ENCODE measurements around the gene SEC14L5.

Gene SEC14L5

GRCh38 chr16:5002699-5003143 lies 44.6 kb downstream of the SEC14L5 start:
- CTCF ChIA-PET = no interaction called here
- POLR2A ChIA-PET = no interaction called here
- H3K36me3 ChIP-seq (ENCODE audit: control insufficient read depth in 2 of 2, insufficient read depth in 1 of 2, low read length in 2 of 2) = no peaks in the 10 kb centered on the region
- no peak overlapping the region for H3K27ac ChIP-seq (ENCODE audit: extremely low read depth, low read depth, low read length)
- H3K9me3 ChIP-seq (ENCODE audit: control insufficient read depth, insufficient read depth, low read depth, low read length) = no peaks in the 10 kb centered on the region
- no peak for TF ChIP-seq ZNF138 (tag by site-specific recombination; IDR thresholded peaks at IDR 0.05; ENCODE audit: borderline replicate concordance)
- TF ChIP-seq ZFP3 (tag by site-specific recombination; IDR thresholded peaks at IDR 0.05; ENCODE audit: low read depth) = no peak
- peak; percentile 57; the same call in 1 of the 2 replicates for TF ChIP-seq ZNF768 (tag by site-specific recombination; IDR thresholded peaks at IDR 0.05)
- no peaks in the 10 kb centered on the region for H3K4me1 ChIP-seq (ENCODE audit: control insufficient read depth, insufficient read depth, low read length)
- no peak overlapping the region for H3K4me3 ChIP-seq (ENCODE audit: low read depth, low read length)

GRCh38 chr16:5003211-5003610 lies 45.1 kb downstream of the SEC14L5 start:
- CTCF ChIA-PET = interaction anchor here (0.7 kb wide), 1 partner anchor 9 kb away, joined by 5 read pairs; no protein-coding TSS in a partner anchor
- POLR2A ChIA-PET = no interaction called here
- TF ChIP-seq HOXA7 (CRISPR knock-in tag; IDR thresholded peaks at IDR 0.05; ENCODE audit: borderline replicate concordance) (no peak), ZNF548 (tag by site-specific recombination; IDR thresholded peaks at IDR 0.05) (no peak), OSR2 (tag by site-specific recombination; IDR thresholded peaks at IDR 0.05) (no peak)
- no peaks in the 10 kb centered on the region for H3K36me3 ChIP-seq (ENCODE audit: control insufficient read depth in 2 of 2, insufficient read depth in 1 of 2, low read length in 2 of 2)
- no peak overlapping the region for H3K27ac ChIP-seq (ENCODE audit: extremely low read depth, low read depth, low read length)
- no peaks in the 10 kb centered on the region for H3K9me3 ChIP-seq (ENCODE audit: control insufficient read depth, insufficient read depth, low read depth, low read length)
- H3K4me3 ChIP-seq (ENCODE audit: low read depth, low read length) = no peak overlapping the region
- no peaks in the 10 kb centered on the region for H3K4me1 ChIP-seq (ENCODE audit: control insufficient read depth, insufficient read depth, low read length)

GRCh38 chr16:5003828-5004227 lies 45.7 kb downstream of the SEC14L5 start:
- POLR2A ChIA-PET = no interaction called here
- H3K9me3 ChIP-seq (ENCODE audit: control insufficient read depth, insufficient read depth, low read depth, low read length) = no peaks in the 10 kb centered on the region
- TF ChIP-seq PRDM6 (tag by site-specific recombination; IDR thresholded peaks at IDR 0.05) (no peak), ZNF211 (tag by site-specific recombination; IDR thresholded peaks at IDR 0.05; ENCODE audit: low read depth) (no peak), BCL11B (tag by site-specific recombination; IDR thresholded peaks at IDR 0.05; ENCODE audit: low read depth) (no peak), ZNF623 (tag by site-specific recombination; IDR thresholded peaks at IDR 0.05) (no peak), ZNF580 (tag by site-specific recombination; IDR thresholded peaks at IDR 0.05) (no peak), ZFP3 (tag by site-specific recombination; IDR thresholded peaks at IDR 0.05; ENCODE audit: low read depth) (no peak), HOXA7 (CRISPR knock-in tag; IDR thresholded peaks at IDR 0.05; ENCODE audit: borderline replicate concordance) (no peak), ZNF37A (tag by site-specific recombination; IDR thresholded peaks at IDR 0.05) (no peak), GLI2 (tag by site-specific recombination; IDR thresholded peaks at IDR 0.05; ENCODE audit: borderline replicate concordance, low read depth) (no peak)
- CTCF ChIA-PET = interaction anchor here (0.7 to 1.0 kb wide), 2 partner anchors 9 to 11 kb away, joined by 3 to 5 read pairs; no protein-coding TSS in a partner anchor
- H3K4me1 ChIP-seq (ENCODE audit: control insufficient read depth, insufficient read depth, low read length) = no peaks in the 10 kb centered on the region
- H3K4me3 ChIP-seq (ENCODE audit: low read depth, low read length) = no peak overlapping the region
- no peaks in the 10 kb centered on the region for H3K36me3 ChIP-seq (ENCODE audit: control insufficient read depth in 2 of 2, insufficient read depth in 1 of 2, low read length in 2 of 2)
- no peak overlapping the region for H3K27ac ChIP-seq (ENCODE audit: extremely low read depth, low read depth, low read length)

- ChIA-PET POLR2A (interaction anchor here (0.9 kb wide), 1 partner anchor 30 kb away, joined by 3 read pairs; the partner anchor contains the start of gene NAGPA), CTCF (interaction anchor here (1.0 kb wide), 1 partner anchor 11 kb away, joined by 3 read pairs; no protein-coding TSS in a partner anchor)
- Histone ChIP-seq H3K4me1 (ENCODE audit: control insufficient read depth, insufficient read depth, low read length) (no peaks in the 10 kb centered on the region), H3K4me3 (ENCODE audit: low read depth, low read length) (no peak overlapping the region), H3K9me3 (ENCODE audit: control insufficient read depth, insufficient read depth, low read depth, low read length) (no peaks in the 10 kb centered on the region), H3K27ac (ENCODE audit: extremely low read depth, low read depth, low read length) (no peak overlapping the region), H3K36me3 (ENCODE audit: control insufficient read depth in 2 of 2, insufficient read depth in 1 of 2, low read length in 2 of 2) (no peaks in the 10 kb centered on the region)
- no peak for TF ChIP-seq ZNF341 (tag by site-specific recombination; IDR thresholded peaks at IDR 0.05; ENCODE audit: low read depth)
- no peak for TF ChIP-seq TCF7L2 (IDR thresholded peaks at IDR 0.05; ENCODE audit: borderline replicate concordance, low read depth, low read length)
- TF ChIP-seq, protein P1, sequence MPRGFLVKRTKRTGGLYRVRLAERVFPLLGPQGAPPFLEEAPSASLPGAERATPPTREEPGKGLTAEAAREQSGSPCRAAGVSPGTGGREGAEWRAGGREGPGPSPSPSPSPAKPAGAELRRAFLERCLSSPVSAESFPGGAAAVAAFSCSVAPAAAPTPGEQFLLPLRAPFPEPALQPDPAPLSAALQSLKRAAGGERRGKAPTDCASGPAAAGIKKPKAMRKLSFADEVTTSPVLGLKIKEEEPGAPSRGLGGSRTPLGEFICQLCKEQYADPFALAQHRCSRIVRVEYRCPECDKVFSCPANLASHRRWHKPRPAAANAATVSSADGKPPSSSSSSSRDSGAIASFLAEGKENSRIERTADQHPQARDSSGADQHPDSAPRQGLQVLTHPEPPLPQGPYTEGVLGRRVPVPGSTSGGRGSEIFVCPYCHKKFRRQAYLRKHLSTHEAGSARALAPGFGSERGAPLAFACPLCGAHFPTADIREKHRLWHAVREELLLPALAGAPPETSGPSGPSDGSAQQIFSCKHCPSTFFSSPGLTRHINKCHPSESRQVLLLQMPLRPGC (tag by site-specific recombination; IDR thresholded peaks at IDR 0.05) = no peak
- TF ChIP-seq ZNF549 (tag by site-specific recombination; IDR thresholded peaks at IDR 0.05) = no peak
- TF ChIP-seq ZNF239 (tag by site-specific recombination; IDR thresholded peaks at IDR 0.05) = no peak
- no peak for TF ChIP-seq KLF9 (tag by site-specific recombination; IDR thresholded peaks at IDR 0.05; ENCODE audit: low read depth)
- no peak for TF ChIP-seq ZBTB17 (tag by site-specific recombination; IDR thresholded peaks at IDR 0.05)
These were observed 46.2 kb downstream of the SEC14L5 start for GRCh38 chr16:5004311-5004710.

All from HEK293 (cell line).